GM12878 (cell line): ENCODE measurements around the gene MRPL36. TPM values are rescaled to one million over a fixed set of nuclear protein-coding genes. Genes with fewer than 3 reads are reported as not detected.

ENCODE experiments used
- ATAC-seq: fragments of 200-7000 bp; cut with Tn5 transposase; 3 replicates; pipeline ENCODE4 v1.9.1; 2020; ENCODE audit warnings: mild to moderate bottlenecking, moderate library complexity
- BruUV-seq: library from RNA; stranded (reverse); fragments of 400-500 nt; replicated peaks from 2 replicates; lab custom pipeline; 2021; lab: Mats Ljungman, UMichigan
- CTCF ChIA-PET: fragments of 300-600 bp; sonication (Branson Sonifier 250); formaldehyde crosslinking; extraction: SDS; loops from one replicate; lab custom pipeline; 2021; ENCODE audit warnings: inconsistent platforms; lab: Yijun Ruan, JAX
- POLR2A ChIA-PET: fragments of 350-600 bp; formaldehyde crosslinking; extraction: SDS; loops from one replicate; lab custom pipeline; 2021; ENCODE audit warnings: inconsistent platforms; lab: Charles Lee
- RAD21 ChIA-PET: fragments of 300-600 bp; sonication (Branson Sonifier 250); formaldehyde crosslinking; loops from one replicate; lab custom pipeline; 2023; ENCODE audit warnings: antibody characterized with exemption; ENCODE audit not compliant: unreplicated experiment; lab: Charles Lee
- SMC1A ChIA-PET: fragments of 300-600 bp; sonication (Branson Sonifier 250); formaldehyde crosslinking; loops from one replicate; lab custom pipeline; 2023; ENCODE audit not compliant: unreplicated experiment, uncharacterized antibody; lab: Charles Lee
- DNase-seq: peaks from one replicate; pipeline ENCODE4 v3.0.0-alpha.2; 2011; ENCODE audit warnings: low read depth, low spot score
- FAIRE-seq: peaks from 3 replicates; lab custom pipeline; 2011; peaks lifted over from hg19 to GRCh38; lab: Jason Lieb, UNC
- H2AFZ ChIP-seq: 2 replicates; pipeline ENCODE4 v1.6.0; 2011; ENCODE audit warnings: low read depth, low read length, control low read depth; ENCODE audit not compliant: control insufficient read depth
- H3K27ac ChIP-seq: 2 replicates; pipeline ENCODE4 v1.5.1; 2011; ENCODE audit warnings: control low read depth; ENCODE audit not compliant: control insufficient read depth, insufficient read depth
- H3K27me3 ChIP-seq, 2 experiments: replicated peaks in 1 of 2; 2 replicates each; pipeline versions ENCODE4 v1.6.0 to v1.6.1; 2011; ENCODE audit warnings: low read length in 1 of 2; ENCODE audit not compliant: control insufficient read depth in 2 of 2, insufficient read depth in 2 of 2
- H3K36me3 ChIP-seq, 2 experiments: 2 replicates each; pipeline ENCODE4 v1.5.1; 2011; ENCODE audit warnings: low read length in 1 of 2; ENCODE audit not compliant: control insufficient read depth in 2 of 2, insufficient read depth in 2 of 2
- H3K4me1 ChIP-seq: 2 replicates; pipeline ENCODE4 v1.6.1; 2011; ENCODE audit warnings: mild to moderate bottlenecking, low read length, moderate library complexity, mixed read lengths; ENCODE audit not compliant: control insufficient read depth, insufficient read depth
- H3K4me2 ChIP-seq: 2 replicates; pipeline ENCODE4 v1.6.0; 2011; ENCODE audit warnings: control low read depth; ENCODE audit not compliant: control insufficient read depth, insufficient read depth
- H3K4me3 ChIP-seq: fragments of 200-600 bp; sonication (generic); 2 replicates; pipeline ENCODE4 v1.5.1; 2016
- H3K79me2 ChIP-seq: 2 replicates; pipeline ENCODE4 v1.6.0; 2011; ENCODE audit warnings: low read length; ENCODE audit not compliant: control insufficient read depth, insufficient read depth
- H3K9ac ChIP-seq: 2 replicates; pipeline ENCODE4 v1.8.0; 2011; ENCODE audit warnings: low read length, control low read depth, mixed read lengths; ENCODE audit not compliant: control insufficient read depth, insufficient read depth
- H3K9me3 ChIP-seq: replicated peaks from 3 replicates; pipeline ENCODE4 v1.5.1; 2011; ENCODE audit warnings: mild to moderate bottlenecking, low read length; ENCODE audit not compliant: control insufficient read depth, insufficient read depth
- H4K20me1 ChIP-seq: 2 replicates; pipeline ENCODE4 v1.6.0; 2011; ENCODE audit not compliant: control insufficient read depth, insufficient read depth
- BHLHE40 ChIP-seq, 2 experiments: fragments of 450-650 bp in 1 of 2; IDR thresholded peaks; 2 replicates each; pipeline ENCODE4 v1.6.1; 2011 to 2017; ENCODE audit warnings: low read depth in 2 of 2, borderline replicate concordance in 1 of 2, improper control_type of control experiment in 1 of 2, low read length in 1 of 2, mild to moderate bottlenecking in 1 of 2
- FOXM1 ChIP-seq: IDR thresholded peaks from 2 replicates; pipeline ENCODE4 v1.6.1; 2012; ENCODE audit warnings: low read depth, mild to moderate bottlenecking, inconsistent platforms, low read length, moderate library complexity
- HDAC6 ChIP-seq: fragments of 200-600 bp; sonication (generic); IDR thresholded peaks from one replicate; pipeline ENCODE4 v1.8.0; 2017; ENCODE audit warnings: antibody characterized with exemption; ENCODE audit not compliant: unreplicated experiment
- MYB ChIP-seq: fragments of 150-350 bp; IDR thresholded peaks from 2 replicates; pipeline ENCODE4 v1.6.1; 2014; ENCODE audit warnings: mild to moderate bottlenecking, low read depth, low read length, borderline replicate concordance
- RBBP5 ChIP-seq: fragments of 200-600 bp; sonication (generic); conservative IDR thresholded peaks from 2 replicates; pipeline ENCODE4 v1.6.1; 2016
- ZSCAN29 ChIP-seq: fragments of 450-650 bp; IDR thresholded peaks from 2 replicates; pipeline ENCODE4 v1.6.1; 2017; ENCODE audit warnings: mild to moderate bottlenecking, moderate library complexity
- WGBS: methylation state at CpG from one replicate; pipeline ENCODE4 v1.1.6; 2016; ENCODE audit warnings: low lambda C conversion rate; ENCODE audit not compliant: insufficient replicate concordance, insufficient coverage; ENCODE audit errors: missing lambda C conversion rate; 5-methylcytosine and 5-hydroxymethylcytosine counted together
- in situ Hi-C: fragments of 300-500 bp; cut with MboI; formaldehyde crosslinking; loops from 9 replicates; pipeline ENCODE4 v1.14.3; 2018; ENCODE audit warnings: mixed read lengths
- intact Hi-C: fragments of 100-400 bp; cut with micrococcal nuclease; formaldehyde crosslinking; loops from one replicate; pipeline ENCODE4 v1.14.2; 2022; ENCODE audit not compliant: unreplicated experiment
- polyA plus RNA-seq, 11 experiments: library from polyadenylated mRNA; depleted of rRNA in 4 of 11; unstranded in 6 of 11; stranded (reverse) in 5 of 11; fragments of >200 nt; fragmentation: Nextera tagmentation in 4 of 11; fragmentation: Illumina TruSeq in 1 of 11; extraction: Ambion mirVana in 4 of 11; extraction: Trizol in 1 of 11; gene quantifications; 1 replicate in 1 of 11; 2 replicates in 10 of 11; pipeline versions ENCODE4 v1.2.1 to v1.2.3, GENCODE V29; 2011 to 2016; ENCODE audit warnings: inconsistent platforms in 2 of 11, missing spikeins in 2 of 11, low read depth in 1 of 11
- total RNA-seq, 4 experiments: library from RNA; depleted of rRNA in 3 of 4; stranded (reverse); fragments of >200 nt in 3 of 4; fragmentation: Illumina TruSeq in 1 of 4; extraction: Trizol in 1 of 4; gene quantifications; 2 replicates each; pipeline versions ENCODE4 v1.2.1 to v1.2.3, GENCODE V29; 2013 to 2021
- TF ChIP-seq, protein P1 (sequence below): fragments of 150-350 bp; IDR thresholded peaks from 2 replicates; pipeline ENCODE4 v1.6.1; 2014; ENCODE audit warnings: mild to moderate bottlenecking, low read depth, low read length

Gene MRPL36
- total and polyA plus RNA-seq, 10 of the 15 experiments (the other 5 are each of a cell fraction or from before 2014, with no cell fraction given), result 89.2 to 559 (median 152) TPM

DNA sequence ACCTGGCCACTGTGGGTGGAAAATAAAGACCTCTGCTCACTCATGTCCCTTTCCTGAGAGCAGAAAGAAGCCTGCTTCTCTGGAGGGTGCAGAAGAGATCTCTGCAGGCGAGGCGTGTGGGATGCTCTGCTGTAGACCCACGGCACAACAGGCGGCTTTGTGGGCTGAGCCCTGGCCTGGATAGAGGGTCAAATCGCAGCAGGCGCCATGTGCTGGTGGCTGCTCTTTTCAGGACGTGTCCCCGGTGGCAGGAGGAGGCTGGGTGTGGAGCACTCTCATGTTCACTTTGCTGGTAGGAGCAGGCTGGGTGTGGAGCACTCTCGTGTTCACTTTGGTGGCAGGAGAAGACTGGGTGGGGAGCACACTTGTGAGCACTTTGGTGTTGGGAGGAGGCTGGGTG, 48.0 kb upstream of the MRPL36 start:
- in situ Hi-C loops, result no loop called here
- Histone ChIP-seq H3K4me2 (no peak overlapping the region), H3K27me3 (no peaks in the 10 kb centered on the region; a peak in 3 of 4 replicates), H3K27ac (no peak overlapping the region), H3K79me2 (no peaks in the 10 kb centered on the region), H2AFZ (no peak overlapping the region), H4K20me1 (no peaks in the 10 kb centered on the region), H3K36me3 (no peaks in the 10 kb centered on the region), H3K4me3 (no peak overlapping the region), H3K9me3 (no peaks in the 10 kb centered on the region), H3K4me1 (no peaks in the 10 kb centered on the region), H3K9ac (no peak overlapping the region)
- ChIA-PET POLR2A (no interaction called here), RAD21 (no interaction called here), SMC1A (no interaction called here), CTCF (no interaction called here)
- TF ChIP-seq MYB, result no peak
- TF ChIP-seq, protein P1, sequence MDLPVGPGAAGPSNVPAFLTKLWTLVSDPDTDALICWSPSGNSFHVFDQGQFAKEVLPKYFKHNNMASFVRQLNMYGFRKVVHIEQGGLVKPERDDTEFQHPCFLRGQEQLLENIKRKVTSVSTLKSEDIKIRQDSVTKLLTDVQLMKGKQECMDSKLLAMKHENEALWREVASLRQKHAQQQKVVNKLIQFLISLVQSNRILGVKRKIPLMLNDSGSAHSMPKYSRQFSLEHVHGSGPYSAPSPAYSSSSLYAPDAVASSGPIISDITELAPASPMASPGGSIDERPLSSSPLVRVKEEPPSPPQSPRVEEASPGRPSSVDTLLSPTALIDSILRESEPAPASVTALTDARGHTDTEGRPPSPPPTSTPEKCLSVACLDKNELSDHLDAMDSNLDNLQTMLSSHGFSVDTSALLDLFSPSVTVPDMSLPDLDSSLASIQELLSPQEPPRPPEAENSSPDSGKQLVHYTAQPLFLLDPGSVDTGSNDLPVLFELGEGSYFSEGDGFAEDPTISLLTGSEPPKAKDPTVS, result no peak
- no TSS peak for BruUV-seq
- intact Hi-C loops, result no loop called here
- WGBS, result 16% methylated on average over 9 of the region's 9 CpGs
- DNase-seq (no peak), ATAC-seq (no peak), FAIRE-seq (no peak)

- ATAC-seq (no peak), FAIRE-seq (no peak), DNase-seq (no peak)
- Histone ChIP-seq H3K9me3 (no peaks in the 10 kb centered on the region), H3K9ac (no peak overlapping the region), H3K27ac (no peak overlapping the region), H4K20me1 (no peaks in the 10 kb centered on the region), H3K27me3 (no peaks in the 10 kb centered on the region; a peak in 3 of 4 replicates), H3K79me2 (no peaks in the 10 kb centered on the region), H3K36me3 (no peaks in the 10 kb centered on the region), H2AFZ (no peak overlapping the region), H3K4me3 (no peak overlapping the region), H3K4me1 (no peaks in the 10 kb centered on the region), H3K4me2 (no peak overlapping the region)
- TF ChIP-seq RBBP5 (no peak), ZSCAN29 (no peak), BHLHE40 (IDR thresholded peaks at IDR 0.05; ENCODE audit: borderline replicate concordance in 1 of 2, low read depth in 2 of 2, low read length in 1 of 2) (no peak), HDAC6 (no peak), FOXM1 (no peak)
- ChIA-PET CTCF (no interaction called here), RAD21 (no interaction called here), POLR2A (no interaction called here), SMC1A (no interaction called here)
- in situ Hi-C loops (no loop called here), intact Hi-C loops (no loop called here)
- BruUV-seq, result no TSS peak
- 53% methylated on average over 10 of the region's 10 CpGs for WGBS
Measured at GRCh38 chr5:1847056-1847455, 47.4 kb upstream of the MRPL36 start.
